Mammary epithelial cell (primary cell): ENCODE measurements around the gene PPARD.

ENCODE experiments used
- CTCF ChIP-seq, 2 donors: IDR thresholded peaks in 1 of 2; conservative IDR thresholded peaks in 1 of 2; 2 replicates each; pipeline ENCODE4 v1.5.1; 2011 to 2012; ENCODE audit warnings: inconsistent platforms in 2 of 2, low read length in 2 of 2, mild to moderate bottlenecking in 2 of 2, control low read depth in 1 of 2, low read depth in 1 of 2; ENCODE audit not compliant: insufficient read depth in 1 of 2; ENCODE audit errors: extremely low read depth in 1 of 2
- EZH2 ChIP-seq: IDR thresholded peaks from 2 replicates; pipeline ENCODE4 v1.6.1; 2012; ENCODE audit warnings: low read length, inconsistent platforms, borderline replicate concordance

- TF ChIP-seq CTCF (conservative IDR thresholded peaks at IDR 0.05 in 1 of 2, IDR thresholded peaks at IDR 0.05 in 1 of 2; ENCODE audit: extremely low read depth in 1 of 2, insufficient read depth in 1 of 2, low read depth in 1 of 2, low read length in 2 of 2) (no peak), EZH2 (no peak)
These were observed 48.7 kb upstream of the PPARD start for GRCh38 chr6:35293681-35294080.
